HepG2 (cell line): ENCODE data around the gene ETV3L. TPM values are rescaled to one million over a fixed set of nuclear protein-coding genes. Genes with fewer than 3 reads are reported as not detected.

Source experiments
- ERF ChIP-seq: IDR thresholded peaks from 2 replicates; pipeline ENCODE4 v1.6.1; 2018; ENCODE audit warnings: missing biosample characterization, missing genetic modification reagents
- RERE ChIP-seq: IDR thresholded peaks from 2 replicates; pipeline ENCODE4 v1.6.1; 2016; ENCODE audit warnings: low read depth, missing genetic modification reagents, missing compliant biosample characterization
- SAFB2 ChIP-seq: sonication (generic); formaldehyde crosslinking; IDR thresholded peaks from 2 replicates; pipeline ENCODE4 v1.5.1; 2020; ENCODE audit warnings: missing genetic modification reagents, low read depth, mild to moderate bottlenecking, borderline replicate concordance
- ZNF33A ChIP-seq: sonication (generic); formaldehyde crosslinking; IDR thresholded peaks from 2 replicates; pipeline ENCODE4 v1.5.1; 2020; ENCODE audit warnings: missing genetic modification reagents, mild to moderate bottlenecking, moderate library complexity, borderline replicate concordance
- ZNF75D ChIP-seq: sonication (generic); formaldehyde crosslinking; IDR thresholded peaks from 2 replicates; pipeline ENCODE4 v1.8.1; 2023; ENCODE audit warnings: missing genetic modification reagents, mild to moderate bottlenecking, borderline replicate concordance
- polyA plus RNA-seq, 8 experiments: library from polyadenylated mRNA; depleted of rRNA in 3 of 8; stranded (reverse) in 7 of 8; unstranded in 1 of 8; fragments of >200 nt; fragmentation: Illumina TruSeq in 4 of 8; extraction: Trizol in 4 of 8; gene quantifications; 2 replicates each; pipeline versions ENCODE4 v1.2.1 to v1.2.3, GENCODE V29; 2011 to 2016; ENCODE audit warnings: low read depth in 4 of 8, missing spikeins in 1 of 8, mixed read lengths in 1 of 8; ENCODE audit not compliant: insufficient read depth in 1 of 8
- total RNA-seq, 5 experiments: library from RNA; depleted of rRNA; stranded (reverse); fragments of >200 nt; fragmentation: Illumina TruSeq; extraction: Trizol; gene quantifications; 2 replicates each; pipeline ENCODE4 v1.2.3, GENCODE V29; 2016; ENCODE audit warnings: low read depth in 1 of 5
- TF ChIP-seq, protein P1 (sequence below): sonication (generic); formaldehyde crosslinking; IDR thresholded peaks from 2 replicates; pipeline ENCODE4 v1.9.0; 2021; ENCODE audit warnings: missing genetic modification reagents, borderline replicate concordance

The ETV3L gene
- total and polyA plus RNA-seq, 2 of the 13 experiments (the other 11 are each of a cell fraction or from before 2014, with no cell fraction given): not detected

GRCh38 chr1:157080714-157081113, 18.9 kb downstream of the ETV3L start (continued):
- TF ChIP-seq, protein P1, sequence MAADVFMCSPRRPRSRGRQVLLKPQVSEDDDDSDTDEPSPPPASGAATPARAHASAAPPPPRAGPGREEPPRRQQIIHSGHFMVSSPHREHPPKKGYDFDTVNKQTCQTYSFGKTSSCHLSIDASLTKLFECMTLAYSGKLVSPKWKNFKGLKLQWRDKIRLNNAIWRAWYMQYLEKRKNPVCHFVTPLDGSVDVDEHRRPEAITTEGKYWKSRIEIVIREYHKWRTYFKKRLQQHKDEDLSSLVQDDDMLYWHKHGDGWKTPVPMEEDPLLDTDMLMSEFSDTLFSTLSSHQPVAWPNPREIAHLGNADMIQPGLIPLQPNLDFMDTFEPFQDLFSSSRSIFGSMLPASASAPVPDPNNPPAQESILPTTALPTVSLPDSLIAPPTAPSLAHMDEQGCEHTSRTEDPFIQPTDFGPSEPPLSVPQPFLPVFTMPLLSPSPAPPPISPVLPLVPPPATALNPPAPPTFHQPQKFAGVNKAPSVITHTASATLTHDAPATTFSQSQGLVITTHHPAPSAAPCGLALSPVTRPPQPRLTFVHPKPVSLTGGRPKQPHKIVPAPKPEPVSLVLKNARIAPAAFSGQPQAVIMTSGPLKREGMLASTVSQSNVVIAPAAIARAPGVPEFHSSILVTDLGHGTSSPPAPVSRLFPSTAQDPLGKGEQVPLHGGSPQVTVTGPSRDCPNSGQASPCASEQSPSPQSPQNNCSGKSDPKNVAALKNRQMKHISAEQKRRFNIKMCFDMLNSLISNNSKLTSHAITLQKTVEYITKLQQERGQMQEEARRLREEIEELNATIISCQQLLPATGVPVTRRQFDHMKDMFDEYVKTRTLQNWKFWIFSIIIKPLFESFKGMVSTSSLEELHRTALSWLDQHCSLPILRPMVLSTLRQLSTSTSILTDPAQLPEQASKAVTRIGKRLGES (CRISPR knock-in tag): no peak
- no peak for TF ChIP-seq ZNF33A (CRISPR knock-in tag)
- no peak for TF ChIP-seq SAFB2 (CRISPR knock-in tag)
- no peak for TF ChIP-seq ERF (CRISPR knock-in tag)
- no peak for TF ChIP-seq RERE (CRISPR knock-in tag)
- no peak for TF ChIP-seq ZNF75D
- TF ChIP-seq, all 625 proteins: peak for 0
